ENCODE data around the gene CGGBP1.

GRCh38 chr3:88092270-88092669 is 33.5 kb upstream of the CGGBP1 start:
- TF ChIP-seq NR3C1 (IDR thresholded peaks at IDR 0.05) (no peak), BHLHE40 (IDR thresholded peaks at IDR 0.05; ENCODE audit: low read depth, low read length) (no peak), JUN (IDR thresholded peaks at IDR 0.05) (no peak), EP300 (IDR thresholded peaks at IDR 0.05) (no peak)
- TF ChIP-seq, protein P1, sequence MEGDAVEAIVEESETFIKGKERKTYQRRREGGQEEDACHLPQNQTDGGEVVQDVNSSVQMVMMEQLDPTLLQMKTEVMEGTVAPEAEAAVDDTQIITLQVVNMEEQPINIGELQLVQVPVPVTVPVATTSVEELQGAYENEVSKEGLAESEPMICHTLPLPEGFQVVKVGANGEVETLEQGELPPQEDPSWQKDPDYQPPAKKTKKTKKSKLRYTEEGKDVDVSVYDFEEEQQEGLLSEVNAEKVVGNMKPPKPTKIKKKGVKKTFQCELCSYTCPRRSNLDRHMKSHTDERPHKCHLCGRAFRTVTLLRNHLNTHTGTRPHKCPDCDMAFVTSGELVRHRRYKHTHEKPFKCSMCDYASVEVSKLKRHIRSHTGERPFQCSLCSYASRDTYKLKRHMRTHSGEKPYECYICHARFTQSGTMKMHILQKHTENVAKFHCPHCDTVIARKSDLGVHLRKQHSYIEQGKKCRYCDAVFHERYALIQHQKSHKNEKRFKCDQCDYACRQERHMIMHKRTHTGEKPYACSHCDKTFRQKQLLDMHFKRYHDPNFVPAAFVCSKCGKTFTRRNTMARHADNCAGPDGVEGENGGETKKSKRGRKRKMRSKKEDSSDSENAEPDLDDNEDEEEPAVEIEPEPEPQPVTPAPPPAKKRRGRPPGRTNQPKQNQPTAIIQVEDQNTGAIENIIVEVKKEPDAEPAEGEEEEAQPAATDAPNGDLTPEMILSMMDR (IDR thresholded peaks at IDR 0.05): no peak

Data from A549 (cell line).